ENCODE measurements around the gene SLCO4A1.

The SLCO4A1 gene

GRCh38 chr20:62642051-62642665, at the start of gene SLCO4A1:
Gene SLCO4A1 (plus strand): TSS chr20:62642503. CDS start chr20:62656455, 13,952 bp downstream.
- in situ Hi-C loops (cut with HindIII; ENCODE audit: low sequenced_read_pairs) = no loop called here

GRCh38 chr20:62592506-62593177, 49.7 kb upstream of the SLCO4A1 start:
- in situ Hi-C loops (cut with HindIII; ENCODE audit: low sequenced_read_pairs) = no loop called here

GRCh38 chr20:62593616-62594015, 48.7 kb upstream of the SLCO4A1 start:
- in situ Hi-C loops (cut with HindIII; ENCODE audit: low sequenced_read_pairs) = no loop called here

- in situ Hi-C loops (cut with HindIII; ENCODE audit: low sequenced_read_pairs) = no loop called here
Observed at GRCh38 chr20:62595069-62595468, 47.2 kb upstream of the SLCO4A1 start.

- in situ Hi-C loops (cut with HindIII; ENCODE audit: low sequenced_read_pairs) = no loop called here
Observed at GRCh38 chr20:62595491-62595890, 46.8 kb upstream of the SLCO4A1 start.

- in situ Hi-C loops (cut with HindIII; ENCODE audit: low sequenced_read_pairs) = no loop called here
Observed at GRCh38 chr20:62596486-62596885, 45.8 kb upstream of the SLCO4A1 start.

GRCh38 chr20:62596921-62597320, 45.4 kb upstream of the SLCO4A1 start:
- in situ Hi-C loops (cut with HindIII; ENCODE audit: low sequenced_read_pairs) = no loop called here

- in situ Hi-C loops (cut with HindIII; ENCODE audit: low sequenced_read_pairs) = no loop called here
Observed at GRCh38 chr20:62597416-62598115, 44.7 kb upstream of the SLCO4A1 start.

- in situ Hi-C loops (cut with HindIII; ENCODE audit: low sequenced_read_pairs) = no loop called here
Observed at GRCh38 chr20:62598761-62599194, 43.5 kb upstream of the SLCO4A1 start.

GRCh38 chr20:62599216-62600110, 42.8 kb upstream of the SLCO4A1 start:
- in situ Hi-C loops (cut with HindIII; ENCODE audit: low sequenced_read_pairs) = no loop called here

- in situ Hi-C loops (cut with HindIII; ENCODE audit: low sequenced_read_pairs) = no loop called here
Observed at GRCh38 chr20:62601172-62601571, 41.1 kb upstream of the SLCO4A1 start.

- in situ Hi-C loops (cut with HindIII; ENCODE audit: low sequenced_read_pairs) = no loop called here
Observed at GRCh38 chr20:62601714-62602113, 40.6 kb upstream of the SLCO4A1 start.

- in situ Hi-C loops (cut with HindIII; ENCODE audit: low sequenced_read_pairs) = no loop called here
Observed at GRCh38 chr20:62602550-62602949, 39.8 kb upstream of the SLCO4A1 start.

- in situ Hi-C loops (cut with HindIII; ENCODE audit: low sequenced_read_pairs) = no loop called here
Observed at GRCh38 chr20:62603021-62603906, 39.0 kb upstream of the SLCO4A1 start.

- in situ Hi-C loops (cut with HindIII; ENCODE audit: low sequenced_read_pairs) = no loop called here
Observed at GRCh38 chr20:62603907-62604785, 38.2 kb upstream of the SLCO4A1 start.

GRCh38 chr20:62604796-62605195, 37.5 kb upstream of the SLCO4A1 start:
- in situ Hi-C loops (cut with HindIII; ENCODE audit: low sequenced_read_pairs) = no loop called here

GRCh38 chr20:62605236-62605943, 36.9 kb upstream of the SLCO4A1 start:
- in situ Hi-C loops (cut with HindIII; ENCODE audit: low sequenced_read_pairs) = no loop called here

- in situ Hi-C loops (cut with HindIII; ENCODE audit: low sequenced_read_pairs) = no loop called here
Observed at GRCh38 chr20:62606016-62606415, 36.3 kb upstream of the SLCO4A1 start.
